HG02798 (cell line): ENCODE measurements around the gene CGB3.

Experiments used
- ATAC-seq: cut with Tn5 transposase; IDR thresholded peaks from one replicate; pipeline ENCODE4 v1.9.1; 2021; ENCODE audit warnings: mild to moderate bottlenecking; ENCODE audit not compliant: unreplicated experiment, poor library complexity

CGB3 gene

DNA sequence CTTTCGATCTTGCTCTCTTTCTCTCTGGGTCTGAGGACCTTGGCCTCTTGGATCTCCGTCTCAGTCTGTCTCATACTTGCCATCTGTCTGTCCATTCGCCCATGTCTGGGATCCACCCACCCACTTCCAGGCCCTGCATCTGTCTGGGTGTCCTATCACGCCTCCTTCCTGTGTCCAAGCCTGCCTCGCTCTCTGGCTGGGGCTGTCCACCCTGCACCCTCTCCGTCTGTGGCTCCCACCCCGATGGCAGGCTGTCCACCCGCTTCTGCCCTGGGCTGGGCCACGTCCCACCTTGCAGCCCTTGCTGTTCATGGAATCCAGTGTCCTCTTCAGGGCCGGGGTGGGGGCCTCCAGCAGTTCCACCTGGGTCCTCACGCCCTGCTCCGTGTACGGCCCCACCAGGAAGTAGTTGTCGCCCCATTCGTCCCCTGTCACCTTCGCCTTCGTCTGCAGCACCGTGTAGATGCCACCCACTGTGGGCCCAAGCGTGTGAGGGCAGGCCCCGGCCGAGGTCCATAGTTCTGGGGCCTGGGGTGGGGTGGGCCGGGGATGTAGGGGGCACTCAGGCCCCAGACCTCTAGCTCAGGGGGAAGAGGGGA is 33.0 kb downstream of the CGB3 start:
- no peak for ATAC-seq

DNA sequence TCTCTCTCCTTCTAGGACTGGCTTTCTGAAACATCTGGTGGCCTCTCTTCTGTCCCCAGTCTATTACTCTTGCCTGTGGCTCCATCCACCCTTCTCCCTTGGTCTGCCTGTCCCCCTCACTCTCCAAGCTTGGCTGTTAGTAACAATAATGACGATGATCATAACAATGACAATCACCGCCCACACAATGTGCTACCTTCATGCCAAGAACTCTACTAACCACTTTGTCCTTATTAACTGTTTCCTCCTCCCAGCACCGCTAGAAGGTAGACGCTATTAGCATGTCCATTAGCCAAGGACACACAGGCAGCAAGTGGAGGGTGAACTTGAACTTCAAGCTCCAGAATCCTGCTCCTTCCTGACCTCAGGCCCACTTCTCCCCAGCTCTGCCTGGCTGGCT is 33.7 kb downstream of the CGB3 start:
- ATAC-seq, result no peak

DNA sequence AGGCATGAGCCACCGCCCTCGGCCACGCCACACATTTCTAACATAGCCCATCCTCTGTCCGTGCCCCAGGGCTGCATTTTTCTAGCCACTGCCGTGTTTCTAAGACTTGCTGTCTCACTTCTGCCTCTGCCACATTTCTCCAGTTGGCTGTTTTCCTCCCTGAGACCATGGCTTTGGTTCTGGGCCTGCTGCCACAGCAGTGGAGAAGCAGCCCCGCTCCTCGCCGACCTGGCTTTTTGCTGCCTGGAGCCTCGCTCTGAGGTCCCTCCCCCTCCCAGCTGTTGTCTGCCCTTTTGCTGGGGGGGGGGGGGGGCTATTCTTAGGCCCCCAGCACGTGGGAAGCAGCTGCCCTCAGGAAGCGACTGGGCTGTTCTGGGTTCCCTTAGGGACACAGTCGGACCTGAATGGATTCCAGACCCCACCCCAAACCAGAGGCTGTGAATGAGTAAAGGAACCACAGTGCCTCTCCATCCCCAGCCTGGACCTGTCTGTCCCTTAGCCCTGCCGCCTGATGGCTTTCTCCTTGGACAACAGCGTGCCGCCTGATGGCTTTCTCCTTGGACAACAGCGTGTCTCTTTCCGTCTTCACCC is 34.3 kb downstream of the CGB3 start:
- ATAC-seq, result no peak

DNA sequence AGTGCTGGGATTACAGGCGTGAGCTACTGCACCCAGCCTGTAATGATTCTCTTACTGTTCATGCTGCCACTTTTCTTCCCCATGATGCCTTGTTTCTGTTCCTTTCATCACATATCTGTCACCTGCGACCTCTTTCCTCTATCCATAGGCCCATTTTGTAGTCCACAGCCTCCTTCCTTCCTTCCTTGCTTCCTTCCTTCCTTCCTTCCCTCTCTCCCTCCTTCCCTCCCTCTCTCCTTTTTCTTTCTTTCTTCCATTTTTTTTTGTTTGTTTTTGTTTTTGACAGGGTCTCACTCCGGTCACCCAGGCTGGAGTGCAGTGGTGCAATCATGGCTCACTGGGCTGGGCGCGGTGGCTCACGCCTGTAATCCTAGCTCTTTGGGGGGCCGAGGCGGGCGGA is 35.3 kb downstream of the CGB3 start:
- no peak for ATAC-seq

DNA sequence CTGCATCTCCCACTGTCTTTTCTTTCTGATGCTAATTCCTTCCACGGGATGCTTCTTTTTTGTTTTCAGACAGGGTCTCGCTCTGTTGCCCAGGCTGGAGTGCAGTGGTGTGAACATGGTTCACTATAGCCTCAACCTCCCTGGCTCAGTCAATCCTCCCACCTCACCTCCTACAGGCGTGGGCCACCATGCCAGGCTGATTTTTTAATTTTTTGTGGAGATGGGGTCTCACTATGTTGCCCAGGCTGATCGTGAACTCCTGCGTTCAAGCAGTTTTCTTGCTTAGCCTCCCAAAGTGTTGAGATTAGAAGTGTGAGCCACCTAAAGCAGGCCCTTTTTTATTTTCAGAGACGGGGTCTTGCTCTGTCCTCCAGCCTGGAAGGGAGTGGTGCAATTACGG is 35.8 kb downstream of the CGB3 start:
- ATAC-seq, result no peak

DNA sequence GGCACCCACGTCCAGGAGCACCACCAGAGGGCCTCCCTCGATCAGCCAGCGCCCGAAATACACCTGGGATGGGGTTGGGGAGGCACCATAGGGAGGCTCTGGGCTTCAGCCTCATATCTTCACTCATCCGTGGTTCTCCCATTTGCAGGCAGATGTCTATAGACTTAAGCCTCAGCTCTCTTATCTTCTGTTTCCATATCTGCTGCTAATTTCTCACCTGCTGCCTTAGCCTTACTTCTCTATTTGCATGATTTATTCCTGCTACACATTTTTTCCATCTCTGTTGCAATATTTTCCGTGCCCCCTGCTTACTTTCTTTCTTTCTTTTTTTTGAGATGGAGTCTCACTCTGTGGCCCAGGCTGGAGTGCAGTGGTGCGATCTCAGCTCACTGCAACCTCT is 36.8 kb downstream of the CGB3 start:
- no peak for ATAC-seq

DNA sequence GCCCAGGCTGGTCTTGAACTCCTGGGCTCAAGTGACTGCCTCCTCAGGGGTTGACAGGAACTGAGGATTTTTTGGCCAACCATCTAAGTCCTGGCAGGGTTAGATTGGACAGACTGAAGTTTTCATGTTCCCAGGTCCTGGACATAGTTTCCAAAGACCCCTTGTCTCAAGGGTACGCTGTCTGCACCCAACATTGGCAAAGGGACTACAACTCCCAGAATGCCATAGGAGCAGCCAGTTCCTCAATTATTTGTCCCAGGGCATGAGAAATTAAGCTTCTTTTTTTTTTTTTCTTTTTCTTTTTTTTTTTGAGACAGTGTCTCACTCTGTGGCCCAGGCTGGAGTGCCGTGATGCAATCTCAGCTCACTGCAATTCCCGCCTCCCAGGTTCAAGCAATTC is 37.9 kb downstream of the CGB3 start:
- no peak for ATAC-seq

DNA sequence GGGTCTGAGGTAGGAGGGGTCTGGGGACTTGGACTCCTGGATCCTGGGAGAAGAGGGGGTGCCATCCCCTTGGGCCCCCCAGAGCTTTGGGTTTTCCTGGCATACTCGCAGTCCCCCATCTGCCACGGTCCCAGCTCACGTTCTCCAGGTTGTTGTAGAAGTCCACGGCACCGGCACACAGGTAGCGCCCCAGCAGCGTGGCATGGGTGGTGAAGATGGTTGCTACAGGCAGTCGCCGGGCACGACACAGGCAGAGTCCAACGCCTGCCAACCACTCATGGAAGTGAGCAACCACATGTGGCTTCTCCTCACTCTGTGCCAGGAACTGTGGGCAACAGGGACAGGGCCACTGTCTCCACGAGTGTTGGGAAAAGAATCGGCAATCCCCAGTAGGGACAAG is 38.4 kb downstream of the CGB3 start:
- ATAC-seq, result no peak

DNA sequence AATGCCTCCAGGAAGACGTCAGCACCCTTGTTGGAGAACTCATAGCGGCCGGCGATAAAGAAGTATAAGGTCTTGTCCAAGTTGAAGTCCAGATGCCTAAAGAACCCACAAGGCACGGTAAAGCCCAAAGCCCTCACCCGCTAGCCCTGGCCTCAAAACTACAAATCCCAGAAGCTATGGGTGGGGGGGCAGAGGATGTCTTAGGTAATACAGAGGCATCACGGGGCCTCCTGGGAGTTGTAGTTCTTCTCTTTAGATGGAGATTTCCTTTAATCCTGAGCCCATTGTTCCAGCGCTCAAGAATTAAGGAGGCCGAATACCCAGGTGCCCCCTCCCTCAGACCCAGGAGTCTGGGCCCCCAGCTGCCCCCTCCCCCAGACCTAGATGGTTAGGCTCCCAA is 41.9 kb downstream of the CGB3 start:
- ATAC-seq, result no peak

DNA sequence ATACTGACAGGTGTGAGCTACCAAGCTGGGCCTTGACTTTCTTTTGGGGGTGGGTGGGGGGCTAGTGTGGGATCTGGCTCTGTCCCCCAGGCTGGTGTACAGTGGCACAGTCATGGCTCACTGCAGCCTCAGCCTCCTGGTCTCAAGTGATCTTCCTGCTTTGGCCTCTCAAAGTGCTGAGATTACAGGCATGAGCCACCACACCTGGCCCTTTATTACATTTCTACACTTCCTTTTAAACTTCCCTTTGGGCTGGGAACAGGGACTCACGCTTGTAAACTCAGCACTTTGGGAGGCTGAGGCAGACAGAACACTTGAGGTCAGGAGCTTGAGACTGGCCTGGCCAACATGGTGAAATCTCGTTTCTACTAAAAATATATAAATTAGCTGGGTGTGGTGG is 47.1 kb downstream of the CGB3 start:
- ATAC-seq, result no peak

DNA sequence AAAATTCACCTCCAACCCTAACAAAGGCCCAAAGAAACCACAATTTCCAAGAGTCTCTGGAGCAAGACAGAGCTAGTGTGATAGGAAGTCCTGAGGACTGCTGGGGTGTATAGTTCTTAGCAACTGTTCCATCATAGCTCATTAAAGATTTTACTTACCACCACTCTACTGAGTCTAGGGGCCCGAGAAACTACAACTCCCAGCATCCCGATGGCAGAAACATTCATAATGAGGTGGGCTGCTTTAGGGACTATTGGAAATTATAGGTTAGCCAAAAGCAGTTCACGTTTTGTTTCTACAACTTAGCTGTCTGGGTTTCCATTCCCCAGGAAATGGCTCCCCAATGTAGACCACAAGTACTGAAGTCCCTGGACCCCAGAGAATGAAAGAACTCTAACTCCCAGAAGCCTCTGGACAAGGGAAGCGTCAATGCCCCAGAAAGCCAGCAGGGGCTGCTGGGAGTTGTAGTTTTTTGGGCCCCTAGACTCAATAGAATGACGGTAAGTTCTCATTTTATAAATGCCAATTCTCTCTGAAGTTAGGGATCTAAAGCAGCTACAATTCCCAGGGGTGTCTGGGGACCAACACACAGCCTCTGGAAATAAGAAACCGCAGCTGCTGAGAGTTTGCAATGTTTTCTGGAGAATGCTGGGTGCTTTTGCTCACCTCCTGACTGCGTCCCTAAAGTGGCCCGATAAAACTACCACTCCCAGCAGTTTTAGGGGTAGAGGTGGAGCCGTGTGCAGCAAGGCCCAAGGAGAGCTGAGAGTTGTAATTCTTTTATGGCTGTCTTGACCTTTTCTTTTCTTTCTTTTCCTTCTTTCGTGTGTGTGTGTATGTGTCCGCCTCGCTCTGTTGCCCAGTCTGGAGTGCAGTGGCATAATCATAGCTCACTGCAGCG is 47.9 kb downstream of the CGB3 start:
- ATAC-seq, result no peak
